Thoracic aorta (tissue), 2 donors: Measurements from ENCODE around the gene LONRF2. TPM values are rescaled to one million over a fixed set of nuclear protein-coding genes. Genes with fewer than 3 reads are reported as not detected.

ENCODE experiments used
- ATAC-seq: fragments of 150-250 bp; one replicate; pipeline ENCODE4 v1.8.0; 2017; ENCODE audit warnings: low read depth; ENCODE audit not compliant: insufficient number of reproducible peaks, low FRiP score
- DNase-seq: peaks from one replicate; pipeline ENCODE4 v3.0.0-alpha.2; 2020; ENCODE audit warnings: low spot score
- H3K27ac ChIP-seq, 2 donors: fragments of 200-600 bp; sonication (generic); 1 replicate in 1 of 2; 2 replicates in 1 of 2; pipeline ENCODE4 v1.5.1; 2016; ENCODE audit warnings: mild to moderate bottlenecking in 2 of 2, moderate library complexity in 2 of 2
- H3K27me3 ChIP-seq: fragments of 200-600 bp; sonication (generic); replicated peaks from 2 replicates; pipeline ENCODE4 v1.6.0; 2016; ENCODE audit warnings: mild to moderate bottlenecking; ENCODE audit not compliant: insufficient read depth
- H3K36me3 ChIP-seq: fragments of 200-600 bp; sonication (generic); one replicate; pipeline ENCODE4 v1.5.1; 2016
- H3K4me1 ChIP-seq, 2 donors: fragments of 200-600 bp; sonication (generic); 1 replicate in 1 of 2; 2 replicates in 1 of 2; pipeline versions ENCODE4 v1.5.1 to v1.6.0; 2016; ENCODE audit warnings: low read depth in 2 of 2, mild to moderate bottlenecking in 1 of 2; ENCODE audit not compliant: control insufficient read depth in 1 of 2
- H3K4me3 ChIP-seq: fragments of 200-600 bp; sonication (generic); 2 replicates; pipeline ENCODE4 v1.5.1; 2016; ENCODE audit warnings: mild to moderate bottlenecking
- H3K9me3 ChIP-seq: fragments of 200-600 bp; sonication (generic); 2 replicates; pipeline ENCODE4 v1.5.1; 2016
- total RNA-seq, 2 donors: library from RNA; depleted of rRNA; stranded (reverse); fragments of >200 nt; gene quantifications; one replicate each; pipeline versions ENCODE4 v1.1.0 to v1.2.3, GENCODE V29; 2016
- TF ChIP-seq, protein P1 (sequence below): fragments of 200-600 bp; sonication (generic); IDR thresholded peaks from one replicate; pipeline ENCODE4 v1.5.1; 2019; ENCODE audit warnings: antibody characterized with exemption

The LONRF2 gene
- total RNA-seq, 2 donors from 2014 or later: 7.0 to 17.4 TPM

DNA sequence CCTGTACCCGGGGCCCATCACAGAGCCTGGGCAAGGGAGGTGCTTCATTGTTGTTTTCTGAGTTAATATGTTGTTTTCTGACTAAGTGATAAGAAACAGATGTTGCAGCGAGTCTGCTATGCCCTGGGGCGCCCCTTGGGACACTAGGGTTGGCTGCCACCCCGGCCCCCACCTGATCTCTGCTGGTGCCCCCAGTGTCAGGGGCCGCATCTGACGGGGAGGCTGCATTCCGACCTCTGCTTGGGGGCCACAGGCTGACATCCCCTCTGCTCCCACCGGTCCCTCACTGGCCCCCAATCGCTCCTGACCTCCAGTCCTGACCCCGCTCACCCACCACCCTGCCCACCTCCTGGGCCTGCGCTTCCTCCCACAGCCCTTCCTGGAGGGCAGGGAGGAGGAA, 65.9 kb downstream of the LONRF2 start:
- H3K36me3 ChIP-seq: no peaks in the 10 kb centered on the region
- H3K4me3 ChIP-seq: no peak overlapping the region
- H3K9me3 ChIP-seq: no peaks in the 10 kb centered on the region
- no peak overlapping the region for H3K27ac ChIP-seq
- no peak for DNase-seq
- peaks cover 4 to 20% of the 10 kb centered on the region in 2 donors for H3K4me1 ChIP-seq
- H3K27me3 ChIP-seq: no peaks in the 10 kb centered on the region
- ATAC-seq: no peak
- TF ChIP-seq, protein P1, sequence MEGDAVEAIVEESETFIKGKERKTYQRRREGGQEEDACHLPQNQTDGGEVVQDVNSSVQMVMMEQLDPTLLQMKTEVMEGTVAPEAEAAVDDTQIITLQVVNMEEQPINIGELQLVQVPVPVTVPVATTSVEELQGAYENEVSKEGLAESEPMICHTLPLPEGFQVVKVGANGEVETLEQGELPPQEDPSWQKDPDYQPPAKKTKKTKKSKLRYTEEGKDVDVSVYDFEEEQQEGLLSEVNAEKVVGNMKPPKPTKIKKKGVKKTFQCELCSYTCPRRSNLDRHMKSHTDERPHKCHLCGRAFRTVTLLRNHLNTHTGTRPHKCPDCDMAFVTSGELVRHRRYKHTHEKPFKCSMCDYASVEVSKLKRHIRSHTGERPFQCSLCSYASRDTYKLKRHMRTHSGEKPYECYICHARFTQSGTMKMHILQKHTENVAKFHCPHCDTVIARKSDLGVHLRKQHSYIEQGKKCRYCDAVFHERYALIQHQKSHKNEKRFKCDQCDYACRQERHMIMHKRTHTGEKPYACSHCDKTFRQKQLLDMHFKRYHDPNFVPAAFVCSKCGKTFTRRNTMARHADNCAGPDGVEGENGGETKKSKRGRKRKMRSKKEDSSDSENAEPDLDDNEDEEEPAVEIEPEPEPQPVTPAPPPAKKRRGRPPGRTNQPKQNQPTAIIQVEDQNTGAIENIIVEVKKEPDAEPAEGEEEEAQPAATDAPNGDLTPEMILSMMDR: no peak

DNA sequence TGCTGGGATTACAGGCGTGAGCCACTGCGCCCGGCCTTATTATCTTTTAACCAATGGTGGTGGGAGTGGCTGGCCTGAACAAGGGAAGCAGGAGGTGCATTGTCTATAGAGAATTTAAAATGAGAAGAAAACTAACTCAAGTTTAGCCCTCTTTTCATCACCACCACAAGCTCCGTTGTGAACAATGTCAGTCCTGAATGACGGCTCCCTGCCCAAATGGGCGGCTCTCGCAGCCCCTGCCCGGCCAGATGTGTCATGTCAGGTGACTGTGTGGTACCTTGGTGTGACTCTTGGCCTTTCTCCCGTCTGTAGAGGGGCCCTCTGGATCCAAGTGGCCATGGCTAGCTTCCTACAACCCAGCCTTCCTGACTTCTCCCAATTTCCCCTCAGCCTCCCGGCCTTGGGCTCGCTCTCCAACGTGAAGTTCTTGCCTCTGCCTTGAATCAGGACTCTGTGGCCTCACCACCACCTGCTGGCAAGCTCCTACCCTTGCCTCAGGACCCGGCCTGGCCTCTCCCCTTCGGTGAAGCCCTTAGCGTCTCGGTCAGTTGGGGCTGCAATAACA, 67.6 kb downstream of the LONRF2 start:
- H3K9me3 ChIP-seq: no peaks in the 10 kb centered on the region
- H3K36me3 ChIP-seq: no peaks in the 10 kb centered on the region
- H3K27ac ChIP-seq: no peak overlapping the region
- H3K4me3 ChIP-seq: no peak overlapping the region
- no peak for DNase-seq
- TF ChIP-seq, protein P1: no peak
- H3K27me3 ChIP-seq: no peaks in the 10 kb centered on the region
- peaks cover 4 to 20% of the 10 kb centered on the region in 2 donors for H3K4me1 ChIP-seq
- no peak for ATAC-seq

DNA sequence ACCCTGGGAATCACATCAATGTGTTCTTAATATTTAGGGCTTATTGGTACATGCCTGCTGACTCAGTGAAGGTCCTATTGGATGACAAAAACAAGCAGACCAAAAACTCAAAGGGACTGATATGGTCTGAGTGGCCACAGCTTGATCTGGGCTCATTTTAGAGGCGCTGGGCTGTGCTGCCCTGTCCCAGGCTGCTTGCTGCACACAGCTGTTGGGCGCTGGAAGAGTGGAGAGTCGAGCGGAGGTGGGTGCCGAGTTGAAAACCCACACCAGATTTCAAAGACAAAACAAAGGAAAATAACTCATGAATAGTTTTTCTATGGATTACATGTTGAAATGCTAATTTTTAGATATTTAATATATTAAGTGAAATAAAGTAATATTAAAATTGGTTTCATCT, 68.5 kb downstream of the LONRF2 start:
- H3K27ac ChIP-seq: no peak overlapping the region
- TF ChIP-seq, protein P1: no peak
- DNase-seq (no peak), ATAC-seq (no peak)
- H3K27me3 ChIP-seq: no peaks in the 10 kb centered on the region
- H3K36me3 ChIP-seq: no peaks in the 10 kb centered on the region
- H3K4me3 ChIP-seq: no peak overlapping the region
- H3K4me1 ChIP-seq: peaks cover 4 to 20% of the 10 kb centered on the region in 2 donors
- no peaks in the 10 kb centered on the region for H3K9me3 ChIP-seq

DNA sequence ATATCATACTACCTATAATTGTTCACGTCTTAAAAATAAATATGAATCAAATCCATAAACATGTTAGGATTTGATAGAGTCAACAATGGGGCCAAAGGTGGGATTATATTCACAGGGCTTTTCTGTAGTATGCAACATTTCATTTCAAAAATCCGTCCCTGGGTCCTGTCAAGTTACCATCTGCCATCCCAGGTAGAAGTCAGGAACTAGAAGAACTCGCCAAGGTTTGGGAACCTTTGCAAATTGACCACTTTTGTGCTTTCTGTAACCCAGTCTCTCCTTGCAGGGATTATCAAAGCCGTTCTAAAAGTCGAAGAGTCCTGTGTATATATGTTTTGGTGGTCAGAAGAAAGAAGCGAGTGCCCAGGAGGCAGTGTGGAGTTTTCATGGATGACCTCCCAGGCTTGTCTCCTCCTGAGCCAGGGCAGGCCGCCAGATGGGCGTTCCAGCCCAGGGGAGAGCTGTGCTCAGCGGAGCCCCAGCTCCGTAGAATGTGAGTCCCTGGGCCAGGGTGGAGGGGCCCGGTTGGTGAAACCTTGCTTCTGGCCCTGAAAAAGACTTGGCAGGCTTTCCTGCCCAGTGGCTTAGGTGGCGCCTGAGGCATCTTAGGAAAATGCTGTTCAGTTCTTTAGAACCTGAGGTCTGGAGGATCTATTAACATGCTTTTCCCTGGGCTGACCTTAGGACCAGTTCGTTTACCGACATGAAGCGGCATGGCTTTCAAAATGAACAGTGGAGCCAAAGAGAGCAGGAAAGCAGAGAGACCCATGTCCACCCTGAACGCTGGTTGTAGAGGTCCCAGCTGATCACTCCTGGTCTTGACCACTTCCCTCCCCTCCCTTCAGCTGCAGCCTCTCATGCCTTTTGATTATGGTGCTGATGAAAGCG, 69.2 kb downstream of the LONRF2 start:
- TF ChIP-seq, protein P1: no peak
- ATAC-seq (no peak), DNase-seq (no peak)
- Histone ChIP-seq H3K9me3 (no peaks in the 10 kb centered on the region), H3K4me1 (peaks cover 4 to 15% of the 10 kb centered on the region in 2 donors), H3K4me3 (no peak overlapping the region), H3K27me3 (no peaks in the 10 kb centered on the region), H3K27ac (no peak overlapping the region), H3K36me3 (no peaks in the 10 kb centered on the region)

DNA sequence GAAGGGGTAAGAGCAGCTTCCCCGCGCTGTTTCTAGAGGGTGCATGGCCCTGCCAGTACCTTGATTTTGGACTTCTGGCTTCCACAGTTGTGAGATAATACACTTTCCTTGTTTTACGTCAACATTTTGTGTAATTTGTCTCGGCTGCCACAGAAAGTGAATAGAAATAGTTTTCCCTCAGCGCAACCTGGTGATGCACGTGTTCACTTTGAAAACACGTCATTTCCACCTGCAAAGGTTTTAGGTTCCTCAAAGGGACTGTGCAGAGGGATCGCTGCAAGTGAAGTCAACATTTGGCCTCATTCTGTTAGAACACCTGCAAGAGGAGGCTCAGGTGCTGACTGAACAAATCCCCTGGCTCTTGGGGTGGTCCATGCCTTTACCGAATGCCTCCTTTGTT, 71.7 kb downstream of the LONRF2 start:
- Histone ChIP-seq H3K9me3 (no peaks in the 10 kb centered on the region), H3K4me3 (no peak overlapping the region), H3K36me3 (no peaks in the 10 kb centered on the region), H3K4me1 (no peaks in the 10 kb centered on the region), H3K27ac (no peak overlapping the region), H3K27me3 (no peaks in the 10 kb centered on the region)
- TF ChIP-seq, protein P1: no peak
- no peak for DNase-seq
- no peak for ATAC-seq
